ENCODE results near the gene IQUB. TPM values are rescaled to one million over a fixed set of nuclear protein-coding genes. Genes with fewer than 3 reads are reported as not detected.

Gene IQUB
- total and polyA plus RNA-seq, 7 donors = 0.10 to 0.83 (median 0.66) TPM; not detected in 2

GRCh38 chr7:123557398-123558288 lies 23.2 kb upstream of the IQUB start, which contains the start of gene NDUFA5:
Gene NDUFA5, minus strand, starts transcription at chr7:123557818. Its CDS starts 23 bp downstream, at chr7:123557795.
- DNase-seq = peak; percentile 99

DNA sequence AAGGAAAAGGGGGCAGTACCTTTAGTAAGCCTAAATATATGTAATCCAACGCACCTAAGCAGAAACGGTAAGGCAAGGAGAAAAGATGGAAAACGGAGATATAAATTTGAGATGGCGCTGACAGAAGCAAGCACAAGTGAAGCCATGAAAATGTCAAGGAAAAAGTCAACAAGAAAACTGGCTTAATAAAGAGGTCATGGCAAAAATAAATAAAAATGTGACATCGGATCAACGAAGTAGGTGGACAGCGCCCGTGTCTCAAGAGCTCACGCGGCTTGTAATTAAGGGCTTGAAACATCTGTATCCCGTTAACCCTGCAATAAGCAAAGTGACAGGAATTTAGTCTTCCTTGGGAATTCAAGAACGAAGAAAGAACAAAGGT lies 22.6 kb upstream of the IQUB start:
- Histone ChIP-seq H3K27ac (peak overlapping the region; percentile 87 to 96 (median 92)), H3K4me1 (peaks cover 0 to 42% (median 31%) of the 10 kb centered on the region in 4 donors), H3K9me3 (no peaks in the 10 kb centered on the region), H3K27me3 (no peaks in the 10 kb centered on the region), H3K4me3 (peak overlapping the region; percentile 66 to 98 (median 91)), H3K36me3 (peaks cover 0 to 28% (median 2%) of the 10 kb centered on the region in 4 donors)
- no peak for DNase-seq
- TF ChIP-seq EP300 (IDR thresholded peaks at IDR 0.05) = no peak
- TF ChIP-seq POLR2AphosphoS5 (IDR thresholded peaks at IDR 0.05) = no peak
- TF ChIP-seq CTCF (IDR thresholded peaks at IDR 0.05) = no peak
- no peak for TF ChIP-seq POLR2A (IDR thresholded peaks at IDR 0.05)
- WGBS, 2 donors = 1 to 6% methylated on average over 12 of the region's 12 CpGs
- intact Hi-C loops (cut with DNase I) = loop anchor here (1.0 to 10.0 kb wide), 4 partner anchors 22 to 1412 kb away; partner anchors contain the start of genes AASS and WASL

More at GRCh38 chr7:123557398-123558288, 23.2 kb upstream of the IQUB start, which contains the start of gene NDUFA5:
- Histone ChIP-seq H3K27me3 (no peaks in the 10 kb centered on the region), H3K4me3 (peak within 1 kb of the TSS; percentile 66 to 98 (median 91)), H3K9me3 (no peaks in the 10 kb centered on the region), H3K36me3 (peaks cover 0 to 21% (median 2%) of the 10 kb centered on the region in 4 donors), H3K27ac (peak within 1 kb of the TSS; percentile 87 to 96 (median 92)), H3K4me1 (peaks cover 0 to 42% (median 31%) of the 10 kb centered on the region in 4 donors)
- WGBS, 2 donors = 0 to 1% methylated on average over 40 of the region's 40 CpGs
- intact Hi-C loops (cut with DNase I) = loop anchor here (1.0 to 10.0 kb wide), 4 partner anchors 22 to 1413 kb away; partner anchors contain the start of genes AASS and WASL
- TF ChIP-seq POLR2A (IDR thresholded peaks at IDR 0.05) = peak; percentile 42 to 54
- TF ChIP-seq POLR2AphosphoS5 (IDR thresholded peaks at IDR 0.05) = peak; percentile 87 to 90 (median 88)
- peak in 1 of 4 donors; percentile 8 for TF ChIP-seq EP300 (IDR thresholded peaks at IDR 0.05)
- TF ChIP-seq CTCF (IDR thresholded peaks at IDR 0.05) = no peak

DNA sequence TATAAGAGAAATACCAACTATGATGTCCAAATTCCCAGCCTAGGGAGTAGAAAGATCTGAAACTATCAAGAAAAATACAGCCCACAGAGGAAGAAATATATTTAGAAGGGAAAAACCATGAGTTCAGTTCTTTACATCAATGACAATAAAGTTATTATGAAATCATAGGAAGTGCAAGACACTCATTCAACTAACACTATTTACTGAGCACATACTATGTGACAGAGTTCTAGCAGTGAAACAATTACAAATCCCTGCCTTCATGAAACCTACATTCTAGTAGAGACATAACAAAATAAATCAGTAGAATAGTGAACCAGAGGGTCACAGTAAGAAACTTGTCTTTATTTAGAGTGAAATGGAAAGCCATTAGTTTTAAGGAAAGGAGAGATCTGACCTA lies 21.1 kb upstream of the IQUB start:
- intact Hi-C loops (cut with DNase I) = loop anchor here (5.0 to 10.0 kb wide), 2 partner anchors 63 to 1411 kb away; partner anchors contain the start of gene AASS
- no peak for DNase-seq
- TF ChIP-seq POLR2AphosphoS5 (IDR thresholded peaks at IDR 0.05) = no peak
- no peak for TF ChIP-seq POLR2A (IDR thresholded peaks at IDR 0.05)
- TF ChIP-seq CTCF (IDR thresholded peaks at IDR 0.05) = no peak
- no peak for TF ChIP-seq EP300 (IDR thresholded peaks at IDR 0.05)
- Histone ChIP-seq H3K27me3 (no peaks in the 10 kb centered on the region), H3K9me3 (no peaks in the 10 kb centered on the region), H3K27ac (no peak overlapping the region), H3K4me3 (no peak overlapping the region), H3K4me1 (peaks cover 0 to 42% (median 31%) of the 10 kb centered on the region in 4 donors), H3K36me3 (peaks cover 0 to 28% (median 2%) of the 10 kb centered on the region in 4 donors)

DNA sequence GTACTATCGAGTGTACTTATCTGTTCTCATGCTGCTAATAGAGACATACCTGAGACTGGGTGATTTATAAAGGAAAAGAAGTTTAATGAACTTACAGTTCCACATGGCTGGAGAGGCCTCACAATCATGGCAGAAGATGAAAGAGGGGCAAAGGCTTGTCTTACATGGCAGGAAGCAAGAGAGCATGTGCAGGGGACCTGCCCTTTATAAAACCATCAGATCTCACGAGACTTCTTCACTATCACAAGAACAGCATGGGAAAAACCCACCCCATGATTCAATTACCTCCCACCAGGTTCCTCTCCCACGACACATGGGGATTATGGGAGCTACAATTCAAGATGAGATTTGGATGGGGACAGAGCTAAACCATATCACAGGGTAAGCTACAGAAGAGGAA lies 18.8 kb upstream of the IQUB start:
- intact Hi-C loops (cut with DNase I) = loop anchor here (10.0 kb wide), 1 partner anchor 1408 kb away; the partner anchor contains the start of gene AASS
- peaks cover 0 to 45% (median 32%) of the 10 kb centered on the region in 4 donors for H3K4me1 ChIP-seq

More for the DNA sequence above, 18.8 kb upstream of the IQUB start:
- no peak overlapping the region for H3K27ac ChIP-seq
- WGBS, 2 donors = 88 to 91% methylated on average over 3 of the region's 3 CpGs
- H3K9me3 ChIP-seq = no peaks in the 10 kb centered on the region
- TF ChIP-seq CTCF (IDR thresholded peaks at IDR 0.05) (no peak), EP300 (IDR thresholded peaks at IDR 0.05) (no peak), POLR2AphosphoS5 (IDR thresholded peaks at IDR 0.05) (no peak), POLR2A (IDR thresholded peaks at IDR 0.05) (no peak)
- no peaks in the 10 kb centered on the region for H3K27me3 ChIP-seq
- peaks cover 0 to 49% (median 6%) of the 10 kb centered on the region in 4 donors for H3K36me3 ChIP-seq
- H3K4me3 ChIP-seq = no peak overlapping the region
- DNase-seq = no peak

Data from sigmoid colon (tissue), 7 donors.